Uterus (tissue), 2 donors: Measurements from ENCODE around the gene WNT16.

Experiments used
- POLR2A ChIP-seq, 2 donors: fragments of 450-650 bp; IDR thresholded peaks; one replicate each; pipeline ENCODE4 v1.6.1; 2016; ENCODE audit warnings: antibody characterized with exemption in 2 of 2, mild to moderate bottlenecking in 1 of 2, moderate library complexity in 1 of 2
- TF ChIP-seq, protein P1 (sequence below), 4 experiments: fragments of 200-600 bp in 2 of 4; fragments of 450-650 bp in 2 of 4; sonication (generic) in 2 of 4; IDR thresholded peaks; one replicate each; pipeline ENCODE4 v1.5.1; 2016 to 2019; ENCODE audit warnings: antibody characterized with exemption in 4 of 4, mild to moderate bottlenecking in 2 of 4, moderate library complexity in 1 of 4

DNA sequence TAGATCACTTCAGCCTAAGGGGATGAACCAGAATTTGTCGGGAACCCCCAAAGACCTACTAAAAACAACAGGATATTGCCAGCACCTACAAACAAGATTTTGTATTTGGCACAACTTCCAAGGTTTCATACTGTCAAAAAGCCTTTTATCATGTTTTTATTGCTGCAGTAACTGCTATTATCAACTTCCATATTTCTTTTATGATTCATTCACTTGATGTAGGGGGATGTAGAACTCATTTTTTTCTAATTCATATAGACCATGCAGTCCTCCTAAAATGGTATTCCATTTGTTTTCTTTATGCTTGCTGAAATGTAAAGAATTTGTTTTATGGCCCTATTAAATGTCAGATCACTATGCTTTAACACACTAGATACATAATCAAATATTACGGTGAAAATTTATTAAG is 30.0 kb upstream of the WNT16 start:
- TF ChIP-seq, protein P1, sequence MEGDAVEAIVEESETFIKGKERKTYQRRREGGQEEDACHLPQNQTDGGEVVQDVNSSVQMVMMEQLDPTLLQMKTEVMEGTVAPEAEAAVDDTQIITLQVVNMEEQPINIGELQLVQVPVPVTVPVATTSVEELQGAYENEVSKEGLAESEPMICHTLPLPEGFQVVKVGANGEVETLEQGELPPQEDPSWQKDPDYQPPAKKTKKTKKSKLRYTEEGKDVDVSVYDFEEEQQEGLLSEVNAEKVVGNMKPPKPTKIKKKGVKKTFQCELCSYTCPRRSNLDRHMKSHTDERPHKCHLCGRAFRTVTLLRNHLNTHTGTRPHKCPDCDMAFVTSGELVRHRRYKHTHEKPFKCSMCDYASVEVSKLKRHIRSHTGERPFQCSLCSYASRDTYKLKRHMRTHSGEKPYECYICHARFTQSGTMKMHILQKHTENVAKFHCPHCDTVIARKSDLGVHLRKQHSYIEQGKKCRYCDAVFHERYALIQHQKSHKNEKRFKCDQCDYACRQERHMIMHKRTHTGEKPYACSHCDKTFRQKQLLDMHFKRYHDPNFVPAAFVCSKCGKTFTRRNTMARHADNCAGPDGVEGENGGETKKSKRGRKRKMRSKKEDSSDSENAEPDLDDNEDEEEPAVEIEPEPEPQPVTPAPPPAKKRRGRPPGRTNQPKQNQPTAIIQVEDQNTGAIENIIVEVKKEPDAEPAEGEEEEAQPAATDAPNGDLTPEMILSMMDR (IDR thresholded peaks at IDR 0.05), result no peak
- TF ChIP-seq POLR2A (IDR thresholded peaks at IDR 0.05), result no peak
